ENCODE data around the gene PMEPA1.

The PMEPA1 gene

GRCh38 chr20:57713951-57714350 is 4.1 kb upstream of the PMEPA1 start:
- H3K4me3 ChIP-seq (ENCODE audit: control insufficient read depth, low read depth, low read length), result no peak overlapping the region
- no peak for TF ChIP-seq CTCF (conservative IDR thresholded peaks at IDR 0.05; ENCODE audit: control insufficient read depth, insufficient read depth, low read depth, low read length)
- DNase-seq (ENCODE audit: low read depth), result no peak

- no peak for DNase-seq (ENCODE audit: low read depth)
- H3K4me3 ChIP-seq (ENCODE audit: control insufficient read depth, low read depth, low read length), result no peak overlapping the region
- no peak for TF ChIP-seq CTCF (conservative IDR thresholded peaks at IDR 0.05; ENCODE audit: control insufficient read depth, insufficient read depth, low read depth, low read length)
These were observed 3.7 kb upstream of the PMEPA1 start for GRCh38 chr20:57713505-57713903.

- TF ChIP-seq CTCF (conservative IDR thresholded peaks at IDR 0.05; ENCODE audit: control insufficient read depth, insufficient read depth, low read depth, low read length), result no peak
- H3K4me3 ChIP-seq (ENCODE audit: control insufficient read depth, low read depth, low read length), result no peak overlapping the region
- no peak for DNase-seq (ENCODE audit: low read depth)
These were observed 3.2 kb upstream of the PMEPA1 start for GRCh38 chr20:57712851-57713504.

GRCh38 chr20:57712341-57712740 is 2.5 kb upstream of the PMEPA1 start:
- DNase-seq (ENCODE audit: low read depth), result no peak
- TF ChIP-seq CTCF (conservative IDR thresholded peaks at IDR 0.05; ENCODE audit: control insufficient read depth, insufficient read depth, low read depth, low read length), result no peak
- H3K4me3 ChIP-seq (ENCODE audit: control insufficient read depth, low read depth, low read length), result no peak overlapping the region

GRCh38 chr20:57711826-57712225 is 2.0 kb upstream of the PMEPA1 start:
- no peak for TF ChIP-seq CTCF (conservative IDR thresholded peaks at IDR 0.05; ENCODE audit: control insufficient read depth, insufficient read depth, low read depth, low read length)
- no peak overlapping the region for H3K4me3 ChIP-seq (ENCODE audit: control insufficient read depth, low read depth, low read length)
- DNase-seq (ENCODE audit: low read depth), result no peak

- H3K4me3 ChIP-seq (ENCODE audit: control insufficient read depth, low read depth, low read length), result no peak overlapping the region
- TF ChIP-seq CTCF (conservative IDR thresholded peaks at IDR 0.05; ENCODE audit: control insufficient read depth, insufficient read depth, low read depth, low read length), result no peak
- no peak for DNase-seq (ENCODE audit: low read depth)
These were observed 1.5 kb upstream of the PMEPA1 start for GRCh38 chr20:57711311-57711712.

GRCh38 chr20:57710841-57711240 is 1.0 kb upstream of the PMEPA1 start:
- H3K4me3 ChIP-seq (ENCODE audit: control insufficient read depth, low read depth, low read length), result no peak overlapping the region
- DNase-seq (ENCODE audit: low read depth), result no peak
- no peak for TF ChIP-seq CTCF (conservative IDR thresholded peaks at IDR 0.05; ENCODE audit: control insufficient read depth, insufficient read depth, low read depth, low read length)
